ENCODE results near the gene AIDA. TPM values are rescaled to one million over a fixed set of nuclear protein-coding genes. Genes with fewer than 3 reads are reported as not detected.
A peak's percentile ranks its signal among the peaks of the same experiment; 100 is the strongest.
"Not testable (repeated sequence)": the region's sequence is repeated elsewhere in the genome, so short reads cannot be mapped to it uniquely, and the experiment has no call there.

AIDA gene, protein sequence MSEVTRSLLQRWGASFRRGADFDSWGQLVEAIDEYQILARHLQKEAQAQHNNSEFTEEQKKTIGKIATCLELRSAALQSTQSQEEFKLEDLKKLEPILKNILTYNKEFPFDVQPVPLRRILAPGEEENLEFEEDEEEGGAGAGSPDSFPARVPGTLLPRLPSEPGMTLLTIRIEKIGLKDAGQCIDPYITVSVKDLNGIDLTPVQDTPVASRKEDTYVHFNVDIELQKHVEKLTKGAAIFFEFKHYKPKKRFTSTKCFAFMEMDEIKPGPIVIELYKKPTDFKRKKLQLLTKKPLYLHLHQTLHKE
- polyA plus RNA-seq (ENCODE audit: insufficient read length): 72.3 TPM
- long read RNA-seq, donor 1, transcript AIDA-201 (10 exons, 3,008 nt): major isoform, 14 of 21 reads
- long read RNA-seq, donor 1, partial matches to known transcripts: 7 of 21 reads
- long read RNA-seq, donor 1, other reads (novel, unspliced or antisense): 0 of 21 reads
- long read RNA-seq, donor 2, transcript AIDA-201 (10 exons, 3,008 nt): major isoform, 11 of 19 reads
- long read RNA-seq, donor 2, partial matches to known transcripts: 8 of 19 reads
- long read RNA-seq, donor 2, other reads (novel, unspliced or antisense): 0 of 19 reads
- long read RNA-seq, donor 3, transcript AIDA-201 (10 exons, 3,008 nt): major isoform, 7 of 14 reads
- long read RNA-seq, donor 3, partial matches to known transcripts: 7 of 14 reads
- long read RNA-seq, donor 3, other reads (novel, unspliced or antisense): 0 of 14 reads
- long read RNA-seq, donor 4: 0 reads
- long read RNA-seq, donor 5, transcript AIDA-201 (10 exons, 3,008 nt): major isoform, 9 of 23 reads
- long read RNA-seq, donor 5, partial matches to known transcripts: 14 of 23 reads
- long read RNA-seq, donor 5, other reads (novel, unspliced or antisense): 0 of 23 reads
- long read RNA-seq, donor 6, transcript AIDA-201 (10 exons, 3,008 nt): major isoform, 7 of 14 reads
- long read RNA-seq, donor 6, partial matches to known transcripts: 0 of 14 reads
- long read RNA-seq, donor 6, other reads (novel, unspliced or antisense): 7 of 14 reads
- long read RNA-seq, donor 7, transcript AIDA-201 (10 exons, 3,008 nt): major isoform, 13 of 25 reads
- long read RNA-seq, donor 7, partial matches to known transcripts: 12 of 25 reads
- long read RNA-seq, donor 7, other reads (novel, unspliced or antisense): 0 of 25 reads
- long read RNA-seq, donor 8, transcript AIDA-201 (10 exons, 3,008 nt): major isoform, 7 of 7 reads
- long read RNA-seq, donor 8, partial matches to known transcripts: 0 of 7 reads
- long read RNA-seq, donor 8, other reads (novel, unspliced or antisense): 0 of 7 reads

DNA sequence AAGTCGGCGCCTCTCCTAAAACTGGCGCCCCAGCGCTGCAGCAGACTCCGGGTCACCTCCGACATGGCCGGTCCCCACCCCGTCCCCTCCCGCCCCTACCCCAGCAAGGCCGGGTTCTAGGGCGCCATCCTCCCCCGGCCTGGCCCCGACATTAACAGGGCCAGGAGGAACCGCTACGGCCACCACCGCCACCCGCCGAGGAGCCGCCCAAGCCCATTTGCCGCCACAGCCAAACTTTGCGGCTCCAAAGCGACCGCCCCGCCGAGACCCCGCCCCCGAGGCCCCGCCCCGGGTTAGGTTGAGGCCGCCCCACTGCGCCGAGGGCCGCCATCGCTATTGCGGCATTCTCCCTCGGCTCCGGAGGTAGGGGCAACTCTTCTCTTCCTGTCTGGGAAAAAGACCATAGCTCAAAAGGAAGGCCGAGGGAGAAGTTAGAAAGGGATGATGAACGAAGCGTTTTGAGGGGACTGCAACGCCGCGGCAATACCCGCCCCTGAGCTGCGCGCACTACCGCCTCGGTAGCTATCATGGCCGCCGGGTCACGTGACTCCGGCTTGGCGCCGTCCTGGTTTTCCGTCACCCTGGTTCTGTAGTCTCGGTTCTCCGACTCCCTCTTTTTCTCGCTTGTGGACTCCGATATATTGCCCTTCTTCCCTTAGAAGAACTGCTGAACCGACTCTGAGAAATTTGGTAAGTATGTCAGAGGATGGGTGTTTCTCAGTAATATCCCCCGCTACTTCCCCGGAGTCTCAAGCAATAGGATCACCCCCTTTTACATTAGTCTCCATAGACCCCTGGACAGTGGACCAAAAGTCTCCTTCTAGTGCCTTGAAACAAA is at the start of gene AIDA, which contains the start of gene BROX:
TSS of gene AIDA (minus strand) at position 239 of the 838 bp plus-strand sequence. CDS start at position 65, 174 bp downstream.
TSS of gene BROX (plus strand) at position 312 of the 838 bp plus-strand sequence. CDS start 3,136 bp downstream, outside the sequence.
- peak; percentile 91 for DNase-seq

DNA sequence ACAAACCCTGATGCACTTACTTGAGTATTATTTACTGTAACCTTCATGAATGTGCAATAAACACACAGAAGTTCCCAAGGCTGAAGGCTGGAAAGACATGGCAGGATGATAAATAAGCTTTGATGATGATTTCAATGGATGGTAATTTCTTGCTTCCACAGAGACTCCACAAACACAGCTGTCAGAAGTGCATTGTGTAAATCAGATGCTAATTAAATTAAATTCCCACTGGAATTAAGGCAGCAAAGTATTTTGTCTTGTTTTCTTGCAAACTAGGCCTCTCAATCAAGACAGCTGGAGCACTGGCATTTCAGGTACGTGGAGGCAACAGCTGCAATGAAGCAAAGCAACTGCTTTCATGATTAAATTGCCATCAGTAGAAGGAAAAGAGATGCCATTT is 48.8 kb upstream of the AIDA start:
- no peak for DNase-seq

DNA sequence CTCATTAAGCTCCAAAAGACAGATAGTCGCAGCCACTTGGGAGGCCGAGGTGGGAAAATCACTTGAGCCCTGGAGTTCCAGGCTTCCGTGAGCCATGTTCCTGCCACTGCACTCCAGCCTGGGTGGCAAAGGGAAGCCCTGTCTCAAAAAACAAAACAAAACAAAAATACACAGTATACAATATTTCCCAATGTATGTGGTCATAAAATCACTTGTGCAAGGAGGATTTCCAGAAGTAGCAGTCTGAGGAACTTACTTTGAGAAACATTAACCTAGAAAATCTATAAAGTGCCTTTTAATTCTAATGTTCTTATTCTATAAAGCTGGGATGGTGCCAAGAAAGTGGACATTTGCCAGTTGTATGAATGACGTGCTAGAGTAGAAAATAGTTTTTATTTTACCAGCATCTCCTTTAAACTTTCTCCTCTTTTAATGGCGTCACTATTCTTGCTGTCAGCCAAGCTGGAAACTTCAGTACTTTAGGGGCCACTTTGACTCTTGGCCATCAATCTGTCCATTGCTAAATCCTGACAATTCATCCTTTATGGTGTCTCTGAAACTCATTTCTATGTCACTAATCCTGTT is 47.3 kb upstream of the AIDA start:
- no peak for DNase-seq

DNA sequence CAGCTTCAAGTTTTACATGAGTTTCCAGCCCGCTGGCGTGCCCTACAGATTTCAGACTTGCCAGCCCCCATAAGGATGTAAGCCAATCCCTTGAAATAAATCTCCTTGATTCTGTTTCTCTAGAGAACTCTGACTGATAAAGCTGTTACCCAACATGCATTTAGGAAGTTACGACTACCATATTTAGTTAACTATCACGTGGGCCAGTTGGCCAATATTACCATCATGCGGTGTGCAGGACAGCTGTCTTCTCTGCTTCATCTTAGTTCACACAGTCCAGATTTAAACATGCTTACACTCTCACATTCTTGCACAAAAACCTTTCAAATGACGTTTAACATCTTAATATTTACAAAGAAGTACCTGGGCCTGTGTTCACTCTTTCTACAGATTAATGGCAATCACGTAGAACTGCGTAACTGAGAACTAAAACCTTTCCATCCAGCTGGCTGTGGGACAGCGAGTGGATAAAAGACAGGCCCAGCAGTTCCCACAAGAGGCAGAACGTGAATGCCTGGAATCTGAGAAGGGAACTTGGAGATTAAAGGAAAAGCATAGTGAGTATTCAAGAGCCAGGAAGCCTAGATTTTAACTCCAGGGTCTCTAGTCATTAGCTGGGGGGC is 45.5 kb upstream of the AIDA start:
- DNase-seq: no peak

DNA sequence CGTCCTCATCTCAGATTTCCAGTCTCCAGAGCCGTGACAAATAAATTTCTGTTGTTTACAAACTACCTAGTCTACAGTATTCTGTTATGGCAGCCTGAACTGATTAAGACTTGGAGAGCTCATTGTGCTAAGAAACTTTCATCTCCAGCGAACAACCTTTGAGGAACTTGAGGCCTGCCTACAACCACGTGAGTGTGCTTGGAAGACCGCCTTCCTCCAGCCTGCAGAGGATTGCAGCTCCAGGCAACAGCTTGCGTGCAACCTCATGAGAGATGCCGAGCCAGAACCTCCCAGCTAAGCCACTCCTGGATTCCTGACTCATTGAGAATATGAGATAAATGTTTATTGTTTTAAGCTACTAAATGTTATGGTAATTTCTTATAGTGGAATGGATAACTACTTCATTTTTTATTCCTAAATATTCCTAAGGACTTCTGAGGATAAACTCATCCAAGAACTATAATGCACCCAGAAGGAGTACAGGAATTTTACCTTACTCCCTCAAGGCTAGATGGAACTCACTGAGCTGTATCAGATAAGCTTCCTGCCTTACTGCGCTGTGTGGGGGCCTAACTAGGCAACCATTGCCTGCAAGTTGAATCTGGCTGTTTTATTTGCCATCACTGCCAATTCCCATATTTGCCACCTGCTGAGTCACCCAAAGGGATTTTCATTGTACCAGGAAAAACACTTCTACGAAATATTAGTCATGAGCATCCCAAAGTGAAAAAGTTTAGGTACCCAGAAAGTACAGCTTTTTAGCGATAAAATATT is 42.3 kb upstream of the AIDA start:
- DNase-seq: peak; percentile 10

DNA sequence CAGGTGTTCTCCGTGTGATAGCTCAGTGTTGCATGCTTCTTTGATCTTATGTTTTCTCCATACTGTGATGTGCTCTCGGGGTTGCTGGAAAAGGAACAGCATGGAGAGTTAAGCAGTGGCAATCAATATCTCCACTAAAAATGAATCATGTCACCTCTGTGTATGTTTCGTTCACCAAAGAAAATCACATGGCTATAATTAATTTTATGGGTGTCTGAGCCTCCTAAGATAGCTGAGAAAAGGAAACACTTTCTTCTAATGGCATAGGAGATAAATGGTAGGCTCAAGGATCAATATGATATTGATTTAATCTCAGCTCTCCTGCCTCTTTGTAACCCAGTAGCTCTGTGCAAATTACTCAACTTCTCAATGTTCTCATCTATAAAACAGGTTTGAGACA is 39.0 kb upstream of the AIDA start:
- DNase-seq: no peak

DNA sequence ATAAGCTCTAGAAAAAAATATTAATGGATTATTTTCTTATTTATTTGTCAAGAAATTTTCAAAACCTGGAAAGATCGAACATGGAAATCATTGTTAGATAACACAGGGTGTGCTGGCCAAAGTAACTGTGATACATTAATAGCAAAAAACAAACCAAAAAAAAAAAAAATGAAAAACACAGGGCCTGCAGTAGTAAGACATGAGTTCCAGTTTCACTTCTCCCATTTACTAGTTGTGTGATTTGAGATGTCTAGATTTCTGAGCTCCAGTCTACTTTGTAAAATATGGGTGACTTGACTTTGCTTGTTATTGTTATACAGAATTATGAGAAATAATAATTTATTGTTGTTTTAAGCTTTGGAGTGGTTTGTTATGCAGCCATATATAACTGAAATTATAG is 38.4 kb upstream of the AIDA start:
- DNase-seq: no peak

DNA sequence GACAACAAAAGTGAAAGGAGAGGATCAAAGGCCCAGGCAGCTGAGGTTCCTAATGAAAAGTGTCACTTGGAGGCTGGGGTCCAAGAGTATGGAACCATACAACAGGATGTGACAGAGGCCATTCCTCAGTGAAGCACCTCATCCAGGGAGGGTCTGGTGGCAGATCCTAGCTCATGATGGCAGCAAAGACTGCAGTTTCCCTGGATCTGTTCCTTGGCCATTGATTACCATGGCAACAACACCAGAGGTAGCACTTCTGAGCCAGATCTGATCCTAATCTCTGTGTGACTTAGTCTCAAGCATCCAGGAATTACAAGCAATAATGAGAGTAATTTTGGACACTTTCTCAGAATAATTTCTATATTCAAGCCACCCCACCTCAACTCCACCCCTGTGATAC is 37.6 kb upstream of the AIDA start:
- DNase-seq: no peak

DNA sequence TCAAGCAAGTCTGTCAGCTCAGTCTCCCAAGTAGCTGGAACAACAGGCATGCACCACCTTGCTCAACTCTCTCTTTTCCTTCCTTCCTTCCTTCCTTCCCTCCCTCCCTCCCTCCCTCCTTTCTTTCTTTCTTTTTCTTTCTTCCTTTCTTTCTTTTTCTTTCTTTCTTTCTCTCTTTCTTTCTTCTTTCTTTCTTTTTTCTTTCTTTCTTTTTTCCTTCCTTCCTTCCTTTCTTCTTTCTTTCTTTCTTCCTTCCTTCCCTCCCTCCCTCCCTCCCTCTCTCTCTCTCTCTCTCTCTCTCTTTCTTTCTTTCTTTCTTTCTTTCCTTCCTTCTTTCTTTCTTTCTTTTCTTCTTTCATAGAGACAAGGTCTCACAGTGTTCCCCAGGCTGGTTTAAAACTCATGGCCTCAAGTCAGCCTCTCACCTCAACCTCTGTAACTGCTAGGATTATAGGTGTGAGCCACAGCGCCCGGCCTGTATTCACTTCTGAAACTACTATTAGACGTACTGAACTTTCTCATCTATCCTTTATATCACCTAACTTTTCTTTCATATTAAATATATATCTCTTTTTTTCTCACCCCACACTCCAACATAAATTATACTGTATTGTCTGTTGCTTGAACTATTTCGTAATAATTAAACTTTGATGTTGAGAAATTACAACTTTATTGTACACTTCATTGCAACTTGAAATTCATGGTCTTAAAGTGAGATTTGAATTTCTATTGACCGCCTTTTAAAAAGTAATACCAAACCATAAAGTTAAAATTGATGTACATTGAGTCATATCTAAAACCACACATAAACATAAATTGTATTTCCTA is 29.6 kb upstream of the AIDA start:
- not testable (repeated sequence) for DNase-seq

DNA sequence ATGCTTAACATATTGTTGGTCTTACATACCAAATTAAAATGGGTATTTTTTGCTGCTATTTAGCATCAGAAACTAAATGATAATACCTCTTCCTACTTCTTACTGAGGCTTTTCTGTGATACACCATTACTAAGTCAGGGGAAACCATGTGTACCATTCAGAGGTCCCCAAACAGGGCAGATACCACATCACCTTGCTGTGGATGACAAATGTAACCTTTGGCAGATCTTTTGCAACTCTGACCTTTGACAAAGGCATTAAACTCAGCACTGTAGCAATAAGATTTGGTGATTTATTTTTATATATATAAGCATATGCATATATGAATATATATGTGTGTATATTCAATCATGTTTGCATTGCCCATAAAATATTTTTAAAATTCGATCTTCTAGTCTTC is 27.6 kb upstream of the AIDA start:
- no peak for DNase-seq

DNA sequence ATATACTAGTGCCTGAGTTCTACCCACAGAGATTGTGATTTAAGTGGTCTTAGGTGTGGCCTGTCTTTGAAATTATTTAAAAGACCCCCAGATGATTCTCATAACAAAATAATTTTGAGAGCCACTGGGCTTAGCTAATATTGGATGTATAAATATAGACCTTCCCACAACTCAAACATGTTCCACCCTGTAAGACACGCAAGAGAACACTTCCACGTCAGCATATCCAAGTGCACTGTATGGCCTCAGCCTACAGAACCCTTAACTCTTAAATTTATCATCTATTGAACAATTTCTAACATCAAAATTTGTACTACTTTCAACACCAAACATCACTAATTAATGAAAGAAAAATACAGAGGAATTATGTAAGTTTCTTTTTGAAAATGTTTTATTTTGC is 27.2 kb upstream of the AIDA start:
- no peak for DNase-seq

DNA sequence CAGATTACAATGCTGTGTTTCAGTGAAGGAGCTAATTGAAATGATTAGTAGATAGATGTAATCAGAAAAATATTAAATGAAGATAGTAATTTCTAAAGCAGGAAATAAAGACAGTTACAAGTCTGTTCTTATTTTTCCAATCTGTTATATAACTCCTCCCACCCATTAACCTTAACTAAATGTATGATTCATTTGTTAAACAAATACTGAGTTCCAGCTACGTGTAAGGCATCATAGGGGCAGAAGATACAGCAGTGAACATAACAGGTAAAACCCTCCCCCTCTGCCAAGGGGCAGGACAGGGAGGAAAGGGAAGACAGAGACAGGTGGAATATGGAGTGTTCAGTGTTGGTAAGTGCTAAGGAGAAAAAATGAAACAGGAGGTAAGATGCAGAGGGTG is 24.7 kb upstream of the AIDA start, which contains the start of gene FAM177B:
TSS of gene FAM177B (plus strand) at position 231 of the 400 bp plus-strand sequence. CDS start 9,344 bp downstream, outside the sequence.
- no peak for DNase-seq

DNA sequence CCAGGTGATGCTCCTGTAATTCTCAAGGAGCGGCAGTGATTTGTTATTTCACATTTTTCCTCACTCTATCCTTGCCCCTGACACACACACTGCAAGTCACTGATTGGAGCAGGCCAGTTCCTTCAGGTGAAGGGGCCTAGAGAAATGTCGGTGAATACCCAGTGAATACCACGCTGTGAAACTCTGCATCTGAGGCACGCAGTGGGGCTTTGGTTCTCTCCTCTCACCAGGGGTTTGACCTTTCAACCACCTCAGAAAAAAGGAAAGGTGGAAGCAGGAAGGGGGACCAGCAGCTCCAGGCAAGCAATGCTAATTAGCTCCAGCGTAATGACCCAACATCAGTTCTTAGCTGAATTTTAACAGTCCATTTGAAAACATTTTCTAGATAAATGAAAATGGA is 24.2 kb upstream of the AIDA start:
- no peak for DNase-seq

DNA sequence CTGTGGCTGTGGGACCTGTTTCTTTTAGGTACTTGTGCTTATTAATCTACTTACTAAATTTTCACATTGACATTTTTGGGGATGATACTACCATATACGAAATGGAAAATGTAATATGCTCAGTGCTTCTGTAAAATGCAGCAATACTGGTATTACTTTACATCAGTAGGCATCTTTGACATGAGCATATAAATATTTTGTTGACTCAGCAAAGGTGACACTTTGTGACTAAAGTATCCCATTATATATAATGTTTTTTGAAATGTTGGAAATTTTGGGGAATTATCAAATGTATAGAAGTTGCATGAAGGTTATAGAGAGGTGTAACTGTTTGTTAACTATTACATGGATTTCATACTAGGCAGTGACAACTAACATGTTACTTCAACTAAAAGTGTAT is 22.4 kb upstream of the AIDA start:
- DNase-seq: no peak

DNA sequence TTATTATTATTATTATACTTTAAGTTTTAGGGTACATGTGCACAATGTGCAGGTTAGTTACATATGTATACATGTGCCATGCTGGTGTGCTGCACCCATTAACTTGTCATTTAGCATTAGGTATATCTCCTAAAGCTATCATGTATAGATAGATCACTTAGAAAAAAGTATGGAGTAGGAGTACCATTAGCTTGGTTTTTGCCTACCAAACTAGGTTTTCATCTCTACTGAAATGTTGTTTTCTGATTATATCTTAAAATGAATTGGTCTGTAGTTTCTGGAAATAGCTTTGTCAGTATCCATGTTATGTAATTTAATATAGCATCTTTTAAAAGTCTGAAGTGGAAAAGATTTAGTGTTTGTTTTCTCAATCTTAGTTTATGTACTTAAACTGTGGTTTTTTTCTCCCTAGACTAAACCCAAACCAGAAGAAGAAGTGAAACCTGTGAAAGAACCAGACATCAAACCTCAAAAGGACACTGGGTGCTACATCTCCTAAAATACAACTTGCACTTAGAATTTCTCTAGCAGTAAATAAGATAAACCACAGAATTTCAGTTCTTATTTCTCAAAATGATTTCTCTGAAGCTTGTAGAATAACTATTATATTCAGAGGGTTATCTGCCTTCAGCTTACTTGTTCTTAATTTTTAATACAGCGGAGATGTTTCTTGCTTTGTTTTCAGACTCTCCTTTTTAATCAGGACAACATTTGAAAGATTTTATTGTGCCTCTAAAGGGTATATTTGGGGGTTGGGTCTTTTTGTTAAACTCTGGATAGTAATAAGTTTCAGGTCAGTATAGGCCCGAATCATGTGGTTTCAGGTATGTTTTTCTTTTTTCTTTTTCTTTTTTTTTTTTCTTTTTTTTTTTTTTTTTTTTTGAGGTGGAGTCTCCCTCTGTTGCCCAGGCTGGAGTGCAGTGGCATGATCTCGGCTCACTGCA is 20.2 kb upstream of the AIDA start:
- no peak for DNase-seq

DNA sequence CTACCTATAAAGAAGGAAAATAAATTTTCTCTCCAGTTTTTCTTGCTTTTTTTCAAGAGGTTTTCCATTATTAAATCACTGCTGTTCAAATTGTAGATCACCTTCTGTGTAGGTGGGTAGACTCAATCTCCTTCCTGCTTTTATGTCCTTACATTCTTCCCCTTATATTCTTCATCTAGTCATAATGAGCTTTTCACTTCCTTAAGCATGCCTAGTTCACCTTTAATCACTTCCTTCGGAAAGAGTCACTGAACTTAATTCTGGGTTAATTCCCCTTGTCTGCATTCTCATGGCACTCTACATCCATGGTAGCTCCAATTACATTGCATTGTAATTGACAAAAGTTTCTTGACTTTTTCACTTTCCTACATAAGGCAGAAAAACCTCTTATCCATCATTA is 18.6 kb upstream of the AIDA start:
- DNase-seq: no peak

DNA sequence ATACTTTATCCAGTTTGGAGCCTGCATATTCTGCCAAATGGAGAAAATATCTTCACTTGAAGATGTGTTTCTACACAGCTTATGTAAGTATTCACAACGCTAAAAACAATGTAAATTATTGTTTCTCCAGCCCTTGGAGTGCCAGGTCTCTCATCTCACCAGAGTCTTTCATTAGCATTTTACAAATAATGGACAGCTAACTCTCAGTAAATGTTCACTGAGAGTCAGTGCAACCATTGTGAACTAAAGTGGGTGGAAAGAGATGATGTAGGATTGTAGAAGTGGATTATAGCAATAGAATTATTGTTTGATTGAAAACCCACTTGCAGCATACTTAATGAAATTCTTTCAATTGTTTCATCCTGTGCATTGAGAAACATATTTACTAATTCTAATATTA is 16.5 kb upstream of the AIDA start:
- DNase-seq: no peak
